GM18870 (cell line): ENCODE data around the gene ZNF615.
"Not testable (repeated sequence)": the region's sequence is repeated elsewhere in the genome, so short reads cannot be mapped to it uniquely, and the experiment has no call there.

Experiments
- ATAC-seq: cut with Tn5 transposase; IDR thresholded peaks from one replicate; pipeline ENCODE4 v1.9.1; 2021; ENCODE audit warnings: moderate library complexity; ENCODE audit not compliant: unreplicated experiment

The ZNF615 gene

GRCh38 chr19:51980926-51981325 lies 27.1 kb downstream of the ZNF615 start:
- ATAC-seq, result not testable (repeated sequence)

- ATAC-seq, result no peak
Observed at GRCh38 chr19:51980116-51980736, 27.8 kb downstream of the ZNF615 start.

GRCh38 chr19:51978882-51979281 lies 29.1 kb downstream of the ZNF615 start:
- no peak for ATAC-seq

GRCh38 chr19:51977346-51977745 lies 30.7 kb downstream of the ZNF615 start:
- no peak for ATAC-seq

GRCh38 chr19:51976852-51977251 lies 31.2 kb downstream of the ZNF615 start:
- ATAC-seq, result no peak

- ATAC-seq, result not testable (repeated sequence)
Observed at GRCh38 chr19:51975787-51976186, 32.2 kb downstream of the ZNF615 start.

- no peak for ATAC-seq
Observed at GRCh38 chr19:51971624-51972023, 36.4 kb downstream of the ZNF615 start.

- no peak for ATAC-seq
Observed at GRCh38 chr19:51970718-51971117, 37.3 kb downstream of the ZNF615 start.

- no peak for ATAC-seq
Observed at GRCh38 chr19:51965583-51965982, 42.4 kb downstream of the ZNF615 start.

GRCh38 chr19:51960621-51961233 lies 47.3 kb downstream of the ZNF615 start:
- ATAC-seq, result not testable (repeated sequence)

- no peak for ATAC-seq
Observed at GRCh38 chr19:51959791-51960190, 48.2 kb downstream of the ZNF615 start.

- ATAC-seq, result not testable (repeated sequence)
Observed at GRCh38 chr19:51957846-51958245, 50.2 kb downstream of the ZNF615 start.

- ATAC-seq, result no peak
Observed at GRCh38 chr19:51948975-51949374, 59.0 kb downstream of the ZNF615 start.

GRCh38 chr19:51946602-51947001 lies 61.4 kb downstream of the ZNF615 start:
- no peak for ATAC-seq

GRCh38 chr19:51944798-51945552 lies 63.0 kb downstream of the ZNF615 start:
- ATAC-seq, result no peak
